Brain microvascular endothelial cell (primary cell): ENCODE results near the gene CST5.

Experiments
- DNase-seq: peaks from one replicate; pipeline ENCODE4 v3.0.0-alpha.2; 2020
- H3K27ac ChIP-seq: fragments of 250-450 bp; sonication (Bioruptor Pico); 2 replicates; pipeline ENCODE4 v1.5.1; 2020; ENCODE audit warnings: mild to moderate bottlenecking, moderate library complexity
- H3K27me3 ChIP-seq: fragments of 250-450 bp; sonication (Bioruptor Pico); replicated peaks from 2 replicates; pipeline ENCODE4 v1.5.1; 2020; ENCODE audit warnings: mild to moderate bottlenecking
- H3K36me3 ChIP-seq: fragments of 250-450 bp; sonication (Bioruptor Pico); replicated peaks from 2 replicates; pipeline ENCODE4 v1.5.1; 2020; ENCODE audit warnings: mild to moderate bottlenecking
- H3K4me3 ChIP-seq: 2 replicates; pipeline ENCODE4 v1.5.1; 2011; ENCODE audit warnings: low read depth, mild to moderate bottlenecking, control low read depth, low read length, moderate library complexity
- CTCF ChIP-seq: IDR thresholded peaks from 2 replicates; pipeline ENCODE4 v1.5.1; 2011; ENCODE audit warnings: low read depth, mild to moderate bottlenecking, moderate library complexity, low read length, control low read depth, inconsistent platforms; ENCODE audit errors: missing control alignments
- in situ Hi-C: cut with HindIII; loops from 2 replicates; pipeline ENCODE4 v1.10.0; 2017; ENCODE audit warnings: low sequenced_read_pairs, low pct_ligation_motif_present

Gene CST5

GRCh38 chr20:23925789-23926525 lies 46.4 kb upstream of the CST5 start:
- Histone ChIP-seq H3K27me3 (no peaks in the 10 kb centered on the region), H3K27ac (no peak overlapping the region), H3K36me3 (no peaks in the 10 kb centered on the region), H3K4me3 (no peak overlapping the region)
- TF ChIP-seq CTCF: no peak
- DNase-seq: no peak
- in situ Hi-C loops: no loop called here

GRCh38 chr20:23924751-23925150 lies 45.2 kb upstream of the CST5 start:
- Histone ChIP-seq H3K27me3 (no peaks in the 10 kb centered on the region), H3K27ac (no peak overlapping the region), H3K4me3 (no peak overlapping the region), H3K36me3 (no peaks in the 10 kb centered on the region)
- TF ChIP-seq CTCF: no peak
- in situ Hi-C loops: no loop called here
- no peak for DNase-seq

- in situ Hi-C loops: no loop called here
- Histone ChIP-seq H3K4me3 (no peak overlapping the region), H3K27ac (no peak overlapping the region), H3K36me3 (no peaks in the 10 kb centered on the region), H3K27me3 (no peaks in the 10 kb centered on the region)
- TF ChIP-seq CTCF: no peak
- no peak for DNase-seq
Observed at GRCh38 chr20:23923891-23924435, 44.4 kb upstream of the CST5 start.

GRCh38 chr20:23923311-23923710 lies 43.8 kb upstream of the CST5 start:
- no peaks in the 10 kb centered on the region for H3K36me3 ChIP-seq
- in situ Hi-C loops: no loop called here
- no peaks in the 10 kb centered on the region for H3K27me3 ChIP-seq
- no peak overlapping the region for H3K27ac ChIP-seq
- no peak for DNase-seq
- no peak for TF ChIP-seq CTCF
- H3K4me3 ChIP-seq: no peak overlapping the region

- in situ Hi-C loops: no loop called here
- H3K36me3 ChIP-seq: no peaks in the 10 kb centered on the region
- no peak overlapping the region for H3K27ac ChIP-seq
Observed at GRCh38 chr20:23920408-23921325, 41.1 kb upstream of the CST5 start.

More at GRCh38 chr20:23920408-23921325, 41.1 kb upstream of the CST5 start:
- TF ChIP-seq CTCF: no peak
- H3K4me3 ChIP-seq: no peak overlapping the region
- DNase-seq: no peak
- H3K27me3 ChIP-seq: no peaks in the 10 kb centered on the region
